ENCODE measurements around the gene L3MBTL4.

L3MBTL4 gene

GRCh38 chr18:6119761-6120160 lies 294.9 kb downstream of the L3MBTL4 start:
- no peak overlapping the region for H3K4me3 ChIP-seq (replicated peaks in 1 of 2; ENCODE audit: low read depth in 2 of 2, low read length in 2 of 2)
- DNase-seq (ENCODE audit: low read depth in 2 of 2): no peak
- TF ChIP-seq CTCF (IDR thresholded peaks at IDR 0.05; ENCODE audit: low read depth, low read length): no peak

GRCh38 chr18:6118080-6118479 lies 296.6 kb downstream of the L3MBTL4 start:
- DNase-seq (ENCODE audit: low read depth in 2 of 2): no peak
- H3K4me3 ChIP-seq (replicated peaks in 1 of 2; ENCODE audit: low read depth in 2 of 2, low read length in 2 of 2): no peak overlapping the region
- no peak for TF ChIP-seq CTCF (IDR thresholded peaks at IDR 0.05; ENCODE audit: low read depth, low read length)

- no peak for DNase-seq (ENCODE audit: low read depth in 2 of 2)
- TF ChIP-seq CTCF (IDR thresholded peaks at IDR 0.05; ENCODE audit: low read depth, low read length): no peak
- no peak overlapping the region for H3K4me3 ChIP-seq (replicated peaks in 1 of 2; ENCODE audit: low read depth in 2 of 2, low read length in 2 of 2)
These were observed 299.0 kb downstream of the L3MBTL4 start for GRCh38 chr18:6115710-6116109.

GRCh38 chr18:6113650-6114049 lies 301.1 kb downstream of the L3MBTL4 start:
- TF ChIP-seq CTCF (IDR thresholded peaks at IDR 0.05; ENCODE audit: low read depth, low read length): no peak
- DNase-seq (ENCODE audit: low read depth in 2 of 2): no peak
- no peak overlapping the region for H3K4me3 ChIP-seq (replicated peaks in 1 of 2; ENCODE audit: low read depth in 2 of 2, low read length in 2 of 2)

- no peak for TF ChIP-seq CTCF (IDR thresholded peaks at IDR 0.05; ENCODE audit: low read depth, low read length)
- DNase-seq (ENCODE audit: low read depth in 2 of 2): no peak
- no peak overlapping the region for H3K4me3 ChIP-seq (replicated peaks in 1 of 2; ENCODE audit: low read depth in 2 of 2, low read length in 2 of 2)
These were observed 303.0 kb downstream of the L3MBTL4 start for GRCh38 chr18:6111726-6112125.

GRCh38 chr18:6109743-6110142 lies 305.0 kb downstream of the L3MBTL4 start:
- no peak for DNase-seq (ENCODE audit: low read depth in 2 of 2)
- no peak overlapping the region for H3K4me3 ChIP-seq (replicated peaks in 1 of 2; ENCODE audit: low read depth in 2 of 2, low read length in 2 of 2)
- no peak for TF ChIP-seq CTCF (IDR thresholded peaks at IDR 0.05; ENCODE audit: low read depth, low read length)

- no peak overlapping the region for H3K4me3 ChIP-seq (replicated peaks in 1 of 2; ENCODE audit: low read depth in 2 of 2, low read length in 2 of 2)
- no peak for TF ChIP-seq CTCF (IDR thresholded peaks at IDR 0.05; ENCODE audit: low read depth, low read length)
- no peak for DNase-seq (ENCODE audit: low read depth in 2 of 2)
These were observed 306.9 kb downstream of the L3MBTL4 start for GRCh38 chr18:6107794-6108193.
